Effector CD4-positive, alpha-beta T cell (primary cell): ENCODE data around the gene SLC51B. TPM values are rescaled to one million over a fixed set of nuclear protein-coding genes. Genes with fewer than 3 reads are reported as not detected.
"Not testable (repeated sequence)": the region's sequence is repeated elsewhere in the genome, so short reads cannot be mapped to it uniquely, and the experiment has no call there.

Source experiments
- DNase-seq: peaks from one replicate; pipeline ENCODE4 v3.0.0-alpha.2; 2020
- total RNA-seq: gene quantifications from one replicate; lab custom pipeline; 2026; lab: John Stamatoyannopoulos, UW

SLC51B gene
- not detected for total RNA-seq

DNA sequence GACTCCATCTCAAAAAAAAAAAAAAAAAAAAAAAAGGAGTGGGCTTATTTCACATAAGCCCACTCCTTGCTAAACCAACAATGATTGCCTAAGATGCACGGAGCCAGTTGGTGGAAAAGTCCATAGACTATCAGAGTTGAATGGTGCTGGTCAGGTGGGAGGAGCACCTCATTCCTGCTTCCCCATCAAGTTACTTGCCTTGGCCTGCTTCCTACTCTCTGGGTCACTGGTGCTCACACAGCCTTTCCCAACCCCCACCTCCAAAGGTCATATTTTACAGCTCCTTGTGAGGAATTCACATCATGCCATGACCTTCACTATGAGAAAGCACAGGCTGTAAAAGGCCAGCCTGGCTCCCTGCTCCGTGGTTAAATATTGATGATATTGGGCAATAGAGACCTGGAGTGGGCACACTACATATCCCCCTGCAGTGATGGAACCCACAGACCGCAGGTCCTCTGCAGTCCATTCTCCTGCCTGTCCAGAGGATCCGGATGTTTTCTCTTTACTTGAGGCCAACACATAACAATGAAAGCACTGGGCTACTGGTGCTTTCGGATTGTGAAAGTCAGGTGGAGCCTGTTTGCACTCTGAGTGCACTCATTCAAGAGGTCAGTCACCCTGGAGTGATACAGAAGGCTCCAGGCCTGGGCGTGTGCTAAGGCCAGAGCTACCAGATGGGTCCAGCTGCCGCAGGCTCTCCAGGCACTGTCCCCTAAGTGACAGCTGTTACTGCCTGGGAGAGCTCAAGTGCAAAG lies at the start of gene SLC51B:
Gene SLC51B, plus strand, starts transcription at position 664 of the 758 bp plus-strand sequence. CDS start 4,618 bp downstream, outside the sequence.
- no peak for DNase-seq

DNA sequence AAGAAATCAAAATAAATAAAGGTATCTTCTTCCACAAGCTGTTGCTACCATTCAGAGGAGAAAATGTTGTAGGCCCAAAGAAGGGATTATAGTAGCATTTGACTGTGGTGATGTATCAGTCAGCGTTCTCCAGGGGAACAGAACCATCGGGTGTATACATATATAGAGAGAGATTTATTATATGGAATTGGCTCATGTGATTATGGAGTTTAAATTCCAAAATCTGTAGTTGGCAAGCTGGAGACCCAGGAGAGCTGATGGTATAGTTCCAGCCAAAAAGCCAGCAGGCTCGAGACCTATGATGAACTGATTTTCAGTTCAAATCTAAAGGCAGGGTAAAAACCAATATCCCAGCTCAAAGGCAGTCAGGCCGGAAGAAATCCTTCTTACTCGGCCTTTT lies 48.1 kb upstream of the SLC51B start:
- no peak for DNase-seq

DNA sequence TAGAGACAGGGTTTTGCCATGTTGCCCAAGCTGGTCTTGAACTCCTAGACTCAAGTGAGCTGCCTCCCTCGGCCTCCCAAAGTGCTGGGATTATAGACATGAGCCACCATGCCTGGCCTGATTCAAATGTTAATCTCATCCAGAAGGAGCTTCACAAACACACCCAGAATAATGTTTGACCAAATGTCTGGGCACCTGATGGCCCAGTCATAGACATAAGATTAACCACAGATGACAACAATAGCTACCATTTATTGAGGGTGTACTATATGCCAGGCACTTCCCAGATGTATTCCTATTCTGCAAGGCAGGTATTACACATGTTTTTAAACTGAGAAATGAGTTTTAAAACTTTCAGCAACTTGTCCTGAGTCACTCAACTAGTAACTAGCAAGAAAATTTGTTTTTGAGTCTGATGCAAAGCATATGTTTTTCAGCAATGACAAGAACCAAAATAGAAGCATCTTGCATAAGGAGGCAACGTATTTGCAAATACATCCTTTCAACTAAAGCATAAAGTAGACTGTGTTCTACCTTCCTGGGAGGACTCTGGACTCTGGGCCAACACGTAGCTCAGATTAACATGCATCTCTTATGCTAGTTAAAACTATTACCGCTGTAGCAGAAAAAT lies 47.3 kb upstream of the SLC51B start:
- no peak for DNase-seq

DNA sequence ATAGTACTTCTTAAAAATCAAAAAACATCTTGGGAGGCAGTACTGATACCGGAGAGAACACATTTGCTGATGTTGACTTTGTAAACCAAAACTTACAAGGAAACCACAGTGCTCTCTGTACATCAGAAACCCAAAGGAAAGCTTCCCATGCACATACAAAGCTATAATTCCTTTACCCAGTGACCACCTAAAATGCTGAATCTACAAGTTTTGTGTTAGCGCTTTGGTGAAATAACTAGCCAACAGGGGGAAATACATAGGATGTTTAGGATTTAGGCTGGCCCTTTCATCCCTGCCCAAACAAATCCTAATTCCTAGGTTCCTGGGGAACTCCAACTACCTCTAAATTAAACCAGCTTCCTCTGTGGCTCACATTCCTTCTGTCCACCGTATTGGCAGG lies 40.2 kb upstream of the SLC51B start:
- no peak for DNase-seq

DNA sequence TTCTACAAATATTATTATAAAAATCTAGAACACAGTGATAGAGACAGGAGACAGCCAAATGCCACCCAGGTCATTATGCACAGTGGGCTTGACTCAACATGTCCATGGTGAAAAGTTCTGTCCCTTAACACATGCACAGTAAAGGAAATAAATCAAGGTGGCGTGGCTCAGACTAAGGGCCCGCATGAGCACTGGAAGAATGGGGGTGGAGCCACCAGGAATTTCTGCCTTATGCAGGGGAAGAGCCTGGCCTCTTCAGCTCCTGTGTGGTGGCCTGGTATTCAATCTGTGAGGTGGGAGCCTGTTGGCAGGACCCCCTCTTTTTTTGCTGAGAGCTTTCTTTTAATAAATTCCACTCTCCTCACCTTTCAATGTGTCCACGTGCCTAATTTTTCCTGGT lies 38.3 kb upstream of the SLC51B start:
- DNase-seq, result no peak

DNA sequence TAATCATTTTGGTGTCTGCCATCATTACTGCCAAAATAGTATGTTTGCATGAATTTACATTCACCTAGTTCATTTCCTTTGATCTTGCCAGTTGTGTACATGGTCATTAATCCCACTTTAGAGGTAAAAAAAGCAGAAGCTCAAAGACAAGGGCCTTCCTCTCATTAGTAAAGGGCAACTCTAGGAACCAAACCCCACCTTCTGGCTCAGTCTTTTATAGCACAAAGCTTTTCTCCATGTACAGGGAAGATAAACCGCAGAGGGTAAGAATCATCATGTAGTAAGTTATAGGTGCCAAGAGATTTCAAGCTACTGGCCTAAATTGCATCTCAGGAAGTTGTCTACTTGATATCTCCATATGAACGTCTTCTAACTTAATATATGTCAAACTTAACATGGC lies 36.2 kb upstream of the SLC51B start:
- no peak for DNase-seq

DNA sequence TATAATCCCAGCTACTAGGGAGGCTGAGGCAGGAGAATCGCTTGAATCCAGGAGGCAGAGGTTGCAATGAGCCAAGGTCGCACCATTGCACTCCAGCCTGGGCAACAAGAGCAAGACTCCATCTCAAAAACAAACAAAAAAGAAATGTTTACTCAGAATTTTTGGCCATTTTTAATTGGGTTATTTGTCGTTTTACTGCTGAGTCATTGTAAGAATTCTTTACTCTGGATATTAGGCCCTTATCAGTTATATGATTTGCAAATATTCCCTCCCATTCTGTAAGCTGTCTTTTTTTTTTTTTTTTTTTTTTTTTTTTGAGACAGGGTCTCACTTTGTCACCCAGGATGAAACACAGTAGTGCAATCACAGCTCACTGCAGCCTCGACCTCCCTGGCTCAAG lies 34.0 kb upstream of the SLC51B start:
- not testable (repeated sequence) for DNase-seq

DNA sequence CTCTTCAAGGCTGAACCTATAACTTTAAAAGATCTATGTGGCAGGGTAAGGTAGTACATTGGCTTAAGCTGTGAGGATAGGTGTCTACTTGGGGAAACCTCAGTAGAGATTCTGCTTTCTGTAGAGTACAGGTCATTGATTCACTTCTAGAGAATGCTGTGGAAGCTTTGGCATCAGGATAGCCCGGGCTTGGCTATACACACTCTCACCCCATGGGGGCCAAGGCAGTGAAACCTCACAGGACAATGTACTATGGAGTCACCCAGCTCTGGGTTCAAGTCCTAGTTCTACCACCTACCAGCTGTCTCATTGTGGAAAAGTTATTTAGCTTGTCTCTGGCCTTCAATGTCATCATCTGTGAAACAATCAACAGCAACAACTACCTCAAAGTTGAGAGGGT lies 24.8 kb upstream of the SLC51B start:
- no peak for DNase-seq

DNA sequence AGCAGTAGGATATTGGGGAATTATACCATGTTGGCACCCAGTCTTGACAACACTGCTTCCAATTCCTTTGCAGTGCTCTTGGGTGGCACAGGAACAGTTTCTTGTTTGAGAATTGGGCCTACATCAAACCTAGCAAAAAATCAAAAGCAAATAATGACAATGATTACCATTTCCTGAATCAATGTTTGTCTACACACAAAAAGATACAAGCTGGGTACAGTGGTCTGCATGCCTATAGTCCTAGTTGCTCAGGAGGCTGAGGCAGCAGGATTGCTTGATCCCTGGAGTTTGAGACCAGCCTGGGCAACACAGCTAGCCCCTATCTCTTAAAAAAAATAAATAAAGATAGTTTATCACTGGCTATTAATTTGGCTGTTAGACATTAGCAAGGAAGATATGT lies 23.7 kb upstream of the SLC51B start:
- DNase-seq, result no peak

DNA sequence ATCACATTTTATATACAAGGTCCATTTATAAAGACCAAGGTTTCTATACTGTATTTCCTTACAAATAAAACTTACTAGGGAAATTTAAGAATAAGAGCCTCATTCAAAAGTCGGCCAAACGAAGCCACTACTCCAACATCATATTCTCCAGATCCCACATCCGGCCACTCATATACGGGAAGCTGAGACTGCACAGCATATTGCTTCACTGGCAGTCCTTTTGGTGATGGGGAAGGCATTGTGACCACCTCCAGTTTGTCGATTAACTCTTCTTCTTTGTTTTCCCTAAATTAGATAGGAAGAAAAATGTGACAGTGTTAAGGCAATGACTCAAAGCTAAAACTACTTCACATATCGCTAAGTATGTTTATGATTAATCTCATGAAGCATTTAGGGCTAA lies 18.4 kb upstream of the SLC51B start:
- DNase-seq, result no peak

DNA sequence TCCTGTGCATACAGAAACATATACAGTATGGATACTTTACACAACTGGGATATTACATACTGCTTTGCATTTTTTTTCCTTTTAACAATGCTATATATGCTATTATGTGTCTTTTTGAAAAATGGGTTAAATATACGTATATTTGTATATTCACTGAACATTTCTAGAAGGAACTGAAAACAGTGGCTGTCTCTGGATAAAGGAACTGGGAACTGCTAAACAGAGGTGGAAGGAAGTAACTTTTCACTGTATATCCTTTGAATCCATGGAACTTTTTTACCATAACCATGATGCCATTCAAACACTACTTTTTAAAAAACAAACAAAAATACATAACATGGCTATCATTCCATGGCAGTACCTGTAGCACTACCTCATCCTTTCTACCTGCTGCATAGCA lies 17.6 kb upstream of the SLC51B start:
- DNase-seq, result no peak

DNA sequence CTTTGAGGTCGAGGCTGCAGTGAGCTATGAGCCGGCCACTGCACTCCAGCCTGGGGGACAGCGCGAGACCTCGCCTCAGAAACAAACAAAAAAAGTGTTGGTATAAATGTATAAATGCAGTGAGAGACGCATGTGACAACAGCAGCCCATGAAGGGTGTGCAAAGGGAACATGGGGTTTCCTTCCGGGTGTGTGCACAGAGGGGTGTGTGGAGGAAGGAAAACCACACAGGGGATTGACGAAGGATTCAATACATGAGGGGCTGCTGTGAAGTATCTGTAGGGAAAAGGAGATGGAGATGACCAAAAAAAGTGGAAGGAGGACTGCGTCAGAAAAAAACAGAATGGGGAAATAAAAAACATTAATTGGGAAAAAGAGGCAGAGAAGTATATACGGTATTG lies 16.8 kb upstream of the SLC51B start:
- no peak for DNase-seq

DNA sequence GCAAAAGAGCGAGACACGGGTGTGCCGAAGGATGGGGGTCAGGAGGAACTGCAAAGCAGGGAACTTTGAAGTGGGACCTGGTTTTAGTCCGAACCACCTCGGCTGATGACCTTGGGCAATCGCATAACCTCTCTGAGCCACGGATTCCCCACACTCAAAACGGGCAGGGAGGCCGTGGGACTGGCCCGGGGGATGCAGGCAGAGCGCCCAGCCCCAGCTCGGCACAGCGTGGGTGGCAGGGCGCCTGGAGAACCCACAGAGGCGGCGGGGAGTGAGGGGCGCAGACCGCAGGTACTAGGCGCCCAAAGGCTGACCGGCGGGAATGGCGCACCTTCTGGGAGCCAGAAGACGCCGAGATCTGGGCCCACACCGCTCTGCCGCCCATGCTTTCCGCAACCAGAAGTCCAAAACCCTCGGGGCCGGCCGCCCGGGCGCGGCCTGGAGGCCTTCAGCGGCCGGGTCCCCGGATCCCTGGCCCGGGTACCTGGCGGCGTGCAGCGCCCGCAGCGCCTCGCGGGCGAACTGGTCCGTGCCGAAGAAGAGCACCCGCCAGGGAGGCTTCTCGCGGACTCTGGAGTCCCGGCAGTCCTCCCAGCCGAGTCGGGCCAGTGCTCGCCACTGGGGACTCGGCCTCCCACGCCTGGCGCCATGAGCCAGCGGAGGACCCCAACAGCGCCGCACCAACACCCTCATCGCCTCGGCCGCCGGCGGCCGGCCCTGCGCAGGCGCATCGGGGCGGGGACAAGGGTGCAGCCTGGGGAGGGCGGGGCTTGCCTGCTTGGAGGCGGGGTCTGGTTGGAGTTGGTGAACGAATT lies 16.1 kb upstream of the SLC51B start, which contains the start of gene MTFMT:
Gene MTFMT, minus strand, starts transcription at position 719 of the 815 bp plus-strand sequence. Its CDS starts 26 bp downstream, at position 693.
- peak; percentile 89 for DNase-seq

DNA sequence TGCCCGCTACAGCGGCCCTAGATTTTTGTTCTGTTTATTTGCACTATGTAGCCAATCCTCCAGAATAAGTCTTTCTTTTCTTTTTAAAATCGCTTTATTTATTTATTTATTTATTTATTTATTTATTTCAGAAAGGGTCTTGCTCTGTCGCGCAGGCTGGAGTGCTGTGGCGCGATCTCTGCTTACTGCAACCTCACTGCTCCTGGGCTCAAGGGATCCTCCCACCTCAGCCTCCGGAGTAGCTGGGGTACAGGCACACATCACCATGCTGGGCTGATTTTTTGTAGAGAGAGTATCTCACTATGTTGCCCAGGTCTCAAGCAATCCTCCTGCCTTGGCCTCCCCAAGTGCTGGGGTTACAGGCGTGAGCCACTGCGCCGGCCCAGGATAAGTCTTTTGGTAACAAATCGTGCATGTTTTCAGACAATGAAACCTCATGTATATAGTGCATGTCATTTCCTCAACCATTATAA lies 15.4 kb upstream of the SLC51B start:
- no peak for DNase-seq

DNA sequence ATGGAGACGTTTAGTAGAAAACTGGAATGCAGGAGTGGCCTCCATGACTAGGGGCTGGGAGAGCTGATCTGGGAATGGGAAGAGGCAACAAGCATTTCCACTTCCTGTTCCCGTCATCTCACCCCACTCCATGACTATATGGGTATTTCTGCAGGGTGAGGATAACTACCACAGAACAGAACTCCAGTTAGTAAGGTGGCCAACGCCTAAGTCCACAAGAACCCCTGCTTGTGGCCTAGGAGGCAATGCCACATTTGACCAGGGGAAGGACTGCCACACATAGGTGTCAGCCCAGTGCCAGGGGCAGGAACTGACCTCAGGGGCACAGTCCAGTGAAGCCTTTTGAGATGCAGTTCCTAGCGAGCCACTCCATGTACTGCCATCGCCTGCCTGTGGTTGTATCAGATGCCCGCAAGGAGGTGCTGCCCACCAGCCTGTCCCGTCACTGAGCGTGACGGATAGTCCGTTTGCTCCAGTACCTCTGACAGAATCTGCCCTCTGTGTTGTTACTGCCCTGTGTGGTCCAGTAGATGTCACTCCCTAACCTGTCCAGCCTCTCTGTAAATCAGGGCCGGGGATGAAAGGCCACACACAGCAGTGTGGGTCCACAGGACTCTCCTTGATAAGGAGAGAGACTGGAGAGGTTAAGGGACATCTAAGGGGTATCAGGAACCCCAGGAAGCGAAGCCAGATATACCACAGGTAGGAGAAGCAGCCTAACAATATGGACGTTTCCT lies 12.2 kb upstream of the SLC51B start:
- DNase-seq, result peak; percentile 24

DNA sequence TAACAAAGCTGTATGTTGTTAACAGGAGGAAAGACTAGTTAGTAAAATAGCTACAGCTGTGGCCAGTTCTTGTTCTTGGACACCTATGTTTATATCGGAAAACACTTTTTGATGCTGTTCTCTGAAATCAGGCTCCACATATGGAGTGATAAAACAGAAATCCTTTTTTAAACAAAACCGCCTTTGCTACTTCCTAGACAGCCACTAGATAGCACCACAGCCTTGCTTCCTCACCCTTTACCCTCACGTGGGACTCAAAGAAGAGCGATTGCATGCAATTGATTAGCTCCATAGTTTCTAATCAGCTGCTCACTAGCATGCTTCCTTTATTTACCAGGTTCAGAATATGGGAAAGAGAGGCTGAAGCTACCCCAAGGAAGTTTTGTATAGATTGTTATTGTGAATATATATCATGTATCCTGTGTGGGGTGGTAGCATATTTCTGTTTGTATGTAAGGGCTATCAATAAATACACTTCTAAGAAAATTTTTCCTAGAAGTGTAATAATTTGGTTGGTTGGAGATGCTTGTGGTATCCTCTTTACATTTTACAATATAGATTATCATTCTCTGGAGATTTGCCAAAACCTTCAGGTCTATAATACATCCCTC lies 11.4 kb upstream of the SLC51B start:
- no peak for DNase-seq

DNA sequence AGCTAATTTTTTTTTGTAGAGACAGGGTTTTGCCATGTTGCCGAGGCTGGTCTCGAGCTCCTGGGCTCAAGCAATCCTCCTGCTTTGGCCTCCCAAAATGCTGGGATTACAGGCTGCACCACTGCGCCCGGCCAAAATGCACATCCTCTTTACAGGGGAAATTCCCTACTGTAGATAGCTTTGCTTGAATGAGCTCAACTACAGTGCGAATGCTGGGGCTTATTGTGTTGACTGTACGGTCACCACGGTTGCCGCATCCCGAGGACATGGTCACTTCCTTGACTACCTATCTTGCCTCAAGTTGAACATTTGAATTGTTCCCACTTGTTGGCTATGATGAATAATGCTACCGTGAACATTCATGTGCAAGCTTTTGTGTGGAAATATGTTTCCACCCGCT lies 10.5 kb upstream of the SLC51B start:
- no peak for DNase-seq

DNA sequence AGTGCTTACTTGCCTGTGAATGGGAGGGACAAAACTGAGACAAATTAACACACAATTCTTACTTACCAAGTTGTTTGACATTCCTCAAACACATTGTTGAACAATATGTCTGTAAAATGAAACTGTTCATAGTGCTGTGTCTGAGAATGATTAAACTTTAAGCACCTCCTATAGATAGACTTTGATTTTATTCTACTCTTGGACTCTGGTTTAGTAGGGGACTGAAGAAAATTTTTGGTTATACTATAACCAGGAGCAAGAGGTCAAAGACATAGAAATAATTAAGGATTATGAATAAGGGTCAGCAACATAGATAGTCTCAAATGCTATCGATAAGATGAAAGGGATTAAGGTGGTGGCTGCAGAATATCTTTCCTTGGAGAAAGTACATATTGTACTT lies 7.9 kb upstream of the SLC51B start:
- no peak for DNase-seq

DNA sequence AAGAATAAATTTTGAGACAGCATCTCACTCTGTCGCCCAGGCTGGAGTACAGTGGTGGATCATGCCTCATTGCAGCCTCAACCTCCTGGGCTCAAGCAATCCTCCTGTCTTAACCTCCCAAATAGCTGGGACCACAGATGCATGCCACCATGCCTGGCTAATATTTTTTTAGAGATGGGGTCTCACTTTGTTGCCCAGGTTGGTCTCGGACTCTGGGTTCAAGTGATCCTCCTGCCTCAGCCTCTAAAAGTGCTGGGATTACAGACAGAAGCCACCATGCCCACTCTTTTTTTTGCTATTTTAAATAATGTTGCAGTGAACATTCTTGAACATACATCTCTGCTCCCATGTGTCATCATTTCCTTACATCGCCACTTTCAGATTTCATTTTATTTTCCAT lies 6.8 kb upstream of the SLC51B start:
- DNase-seq, result no peak

DNA sequence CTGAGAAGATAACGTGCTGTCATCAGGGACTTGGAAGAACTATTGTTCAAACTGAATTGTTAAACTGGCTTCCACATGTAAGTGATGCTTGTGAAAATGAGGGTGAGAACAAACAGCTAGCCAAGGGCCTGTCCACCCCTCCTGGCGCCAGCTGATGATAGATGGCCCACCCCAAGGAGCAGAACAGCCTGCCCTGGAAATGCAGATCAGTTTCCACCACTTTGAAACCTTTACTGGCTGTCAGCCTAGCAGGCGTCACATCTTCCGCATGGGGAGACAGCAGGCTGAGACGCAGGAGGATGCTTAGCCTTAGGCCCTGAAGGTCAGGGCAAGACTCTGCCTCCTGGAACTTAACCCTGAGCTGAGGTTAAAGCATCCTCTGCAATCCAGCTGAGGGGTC lies 6.4 kb upstream of the SLC51B start:
- no peak for DNase-seq

DNA sequence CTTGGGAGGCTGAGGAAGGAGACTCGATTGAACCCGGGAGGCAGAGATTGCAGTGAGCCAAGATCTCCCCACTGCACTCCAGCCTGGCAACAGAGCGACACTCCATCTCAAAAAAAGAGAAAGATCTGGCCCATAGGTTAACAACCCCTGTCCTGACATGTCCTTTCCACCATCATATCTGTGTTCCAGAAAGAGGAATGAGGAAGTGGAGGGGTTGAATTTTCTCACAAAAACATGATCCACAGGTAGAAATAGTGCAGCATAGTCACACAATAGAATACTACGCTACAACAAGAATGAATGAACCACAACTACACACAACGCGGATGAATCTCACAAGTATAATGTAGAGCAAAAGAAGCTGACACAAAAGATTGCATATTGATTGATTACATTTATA lies 4.7 kb upstream of the SLC51B start:
- no peak for DNase-seq

DNA sequence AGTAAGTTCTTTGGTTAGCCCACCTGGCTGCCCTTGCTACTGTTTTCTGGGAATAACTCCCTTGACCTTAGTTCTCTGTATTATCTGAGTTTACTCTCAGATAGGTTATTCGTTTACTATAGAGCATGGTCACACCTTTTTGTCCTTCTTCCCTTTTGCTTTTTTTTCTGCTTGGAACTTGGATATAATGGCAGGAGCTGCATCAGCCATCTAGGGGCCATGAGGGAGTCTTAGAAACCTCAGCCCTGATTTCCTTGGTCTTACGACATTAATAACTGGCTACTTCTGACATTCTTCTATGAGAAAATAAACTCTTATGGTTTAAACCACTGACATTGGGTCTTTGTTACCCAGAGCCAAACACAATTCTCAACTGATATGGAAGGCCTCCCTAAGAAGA lies 3.4 kb upstream of the SLC51B start:
- DNase-seq, result no peak
